ENCODE results near the gene CCDC74A.
"Not testable (repeated sequence)": the region's sequence is repeated elsewhere in the genome, so short reads cannot be mapped to it uniquely, and the experiment has no call there.

The CCDC74A gene

GRCh38 chr2:131529864-131530445 is 2.3 kb downstream of the CCDC74A start:
- DNase-seq, result not testable (repeated sequence)

GRCh38 chr2:131530626-131531344 is 3.1 kb downstream of the CCDC74A start:
- DNase-seq, result not testable (repeated sequence)

GRCh38 chr2:131531547-131532185 is 4.0 kb downstream of the CCDC74A start:
- not testable (repeated sequence) for DNase-seq

- not testable (repeated sequence) for DNase-seq
Measured at GRCh38 chr2:131532723-131533608, 5.3 kb downstream of the CCDC74A start.

GRCh38 chr2:131533609-131534316 is 6.1 kb downstream of the CCDC74A start:
- not testable (repeated sequence) for DNase-seq

- DNase-seq, result not testable (repeated sequence)
Measured at GRCh38 chr2:131534317-131534672, 6.6 kb downstream of the CCDC74A start.

GRCh38 chr2:131534965-131535364 is 7.3 kb downstream of the CCDC74A start:
- DNase-seq, result not testable (repeated sequence)

- no peak for DNase-seq
Measured at GRCh38 chr2:131535526-131535925, 7.8 kb downstream of the CCDC74A start.

- not testable (repeated sequence) for DNase-seq
Measured at GRCh38 chr2:131535951-131536826, 8.5 kb downstream of the CCDC74A start.

GRCh38 chr2:131536841-131537240 is 9.2 kb downstream of the CCDC74A start:
- DNase-seq, result not testable (repeated sequence)

GRCh38 chr2:131538856-131539255 is 11.2 kb downstream of the CCDC74A start:
- not testable (repeated sequence) for DNase-seq

GRCh38 chr2:131542438-131543384 is 15.0 kb downstream of the CCDC74A start:
- no peak for DNase-seq

GRCh38 chr2:131543385-131543891 is 15.8 kb downstream of the CCDC74A start:
- DNase-seq, result no peak

- not testable (repeated sequence) for DNase-seq
Measured at GRCh38 chr2:131544006-131544812, 16.5 kb downstream of the CCDC74A start.

GRCh38 chr2:131544813-131545165 is 17.1 kb downstream of the CCDC74A start:
- DNase-seq, result not testable (repeated sequence)

GRCh38 chr2:131552871-131553270 is 25.2 kb downstream of the CCDC74A start:
- no peak for DNase-seq

GRCh38 chr2:131556998-131557397 is 29.3 kb downstream of the CCDC74A start:
- DNase-seq, result no peak

- DNase-seq, result no peak
Measured at GRCh38 chr2:131557558-131558321, 30.1 kb downstream of the CCDC74A start.

All from EL (cell line).